ENCODE data around the gene SLFN13. TPM values are rescaled to one million over a fixed set of nuclear protein-coding genes. Genes with fewer than 3 reads are reported as not detected.

Gene SLFN13
- total RNA-seq, 1 experiment from 2014 or later: 0.10 TPM

DNA sequence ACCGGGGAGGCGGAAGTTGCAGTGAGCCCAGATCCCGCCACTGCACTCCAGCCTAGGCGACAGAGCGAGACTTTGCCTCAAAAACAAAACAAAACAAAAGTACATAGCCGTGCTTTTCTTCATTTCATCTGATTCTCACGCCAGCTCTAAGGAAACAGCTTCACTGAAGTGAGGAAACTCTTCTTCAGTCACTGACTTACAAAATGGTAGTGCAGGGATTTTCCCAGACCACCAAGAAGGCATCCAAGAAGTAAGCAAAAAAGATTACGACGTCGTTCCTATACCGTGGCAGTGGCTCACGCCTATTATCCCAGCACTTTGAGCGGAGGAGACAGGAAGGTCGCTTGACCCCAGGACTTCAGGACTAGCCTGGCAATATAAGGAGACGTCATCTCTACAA, 40.4 kb upstream of the SLFN13 start:
- no peak overlapping the region for H3K27ac ChIP-seq (ENCODE audit: low read depth, low read length)
- DNase-seq (ENCODE audit: low read depth, low spot score) (no peak), ATAC-seq (no peak)
- peaks cover 56% of the 10 kb centered on the region for H3K27me3 ChIP-seq (ENCODE audit: insufficient read depth, low read length)
- no peak overlapping the region for H3K4me2 ChIP-seq (ENCODE audit: low read length)
- ChIA-PET POLR2A (no interaction called here), RAD21 (ENCODE audit: low non-redundant PET in 1 of 2, low total read pairs in 2 of 2, uncharacterized antibody in 2 of 2, unreplicated experiment in 2 of 2) (no interaction called here), CTCF (no interaction called here)
- intact Hi-C loops (cut with micrococcal nuclease): no loop called here
- H3K4me1 ChIP-seq (ENCODE audit: control insufficient read depth in 1 of 2, insufficient read depth in 2 of 2, low read length in 2 of 2): no peaks in the 10 kb centered on the region
- no peak overlapping the region for H3K4me3 ChIP-seq (replicated peaks in 1 of 2; ENCODE audit: low read depth in 1 of 2, low read length in 2 of 2)
- H4K20me1 ChIP-seq (ENCODE audit: insufficient read depth): no peaks in the 10 kb centered on the region
- no peak overlapping the region for H3K9ac ChIP-seq (ENCODE audit: low read length)
- BruUV-seq (replicated peaks): no TSS peak
- no peaks in the 10 kb centered on the region for H3K9me3 ChIP-seq (ENCODE audit: control insufficient read depth in 1 of 2, insufficient read depth in 1 of 2, low read depth in 1 of 2, low read length in 2 of 2)
- TF ChIP-seq ELF1 (IDR thresholded peaks at IDR 0.05; ENCODE audit: borderline replicate concordance, low read depth): no peak
- no peak for TF ChIP-seq SP1 (IDR thresholded peaks at IDR 0.05; ENCODE audit: low read depth)
- TF ChIP-seq CBX3 (IDR thresholded peaks at IDR 0.05; ENCODE audit: low read depth): no peak
- TF ChIP-seq, protein P1, sequence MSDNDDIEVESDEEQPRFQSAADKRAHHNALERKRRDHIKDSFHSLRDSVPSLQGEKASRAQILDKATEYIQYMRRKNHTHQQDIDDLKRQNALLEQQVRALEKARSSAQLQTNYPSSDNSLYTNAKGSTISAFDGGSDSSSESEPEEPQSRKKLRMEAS (IDR thresholded peaks at IDR 0.05): no peak
- H3K36me3 ChIP-seq (ENCODE audit: control insufficient read depth in 1 of 2, insufficient read depth in 2 of 2, low read length in 2 of 2): no peaks in the 10 kb centered on the region
- no peak overlapping the region for H2AFZ ChIP-seq (ENCODE audit: low read depth, low read length, poor library complexity, severe bottlenecking)
- no peaks in the 10 kb centered on the region for H3K9me2 ChIP-seq (ENCODE audit: insufficient read depth)
- H3K79me2 ChIP-seq (ENCODE audit: insufficient read depth, low read length): no peaks in the 10 kb centered on the region

DNA sequence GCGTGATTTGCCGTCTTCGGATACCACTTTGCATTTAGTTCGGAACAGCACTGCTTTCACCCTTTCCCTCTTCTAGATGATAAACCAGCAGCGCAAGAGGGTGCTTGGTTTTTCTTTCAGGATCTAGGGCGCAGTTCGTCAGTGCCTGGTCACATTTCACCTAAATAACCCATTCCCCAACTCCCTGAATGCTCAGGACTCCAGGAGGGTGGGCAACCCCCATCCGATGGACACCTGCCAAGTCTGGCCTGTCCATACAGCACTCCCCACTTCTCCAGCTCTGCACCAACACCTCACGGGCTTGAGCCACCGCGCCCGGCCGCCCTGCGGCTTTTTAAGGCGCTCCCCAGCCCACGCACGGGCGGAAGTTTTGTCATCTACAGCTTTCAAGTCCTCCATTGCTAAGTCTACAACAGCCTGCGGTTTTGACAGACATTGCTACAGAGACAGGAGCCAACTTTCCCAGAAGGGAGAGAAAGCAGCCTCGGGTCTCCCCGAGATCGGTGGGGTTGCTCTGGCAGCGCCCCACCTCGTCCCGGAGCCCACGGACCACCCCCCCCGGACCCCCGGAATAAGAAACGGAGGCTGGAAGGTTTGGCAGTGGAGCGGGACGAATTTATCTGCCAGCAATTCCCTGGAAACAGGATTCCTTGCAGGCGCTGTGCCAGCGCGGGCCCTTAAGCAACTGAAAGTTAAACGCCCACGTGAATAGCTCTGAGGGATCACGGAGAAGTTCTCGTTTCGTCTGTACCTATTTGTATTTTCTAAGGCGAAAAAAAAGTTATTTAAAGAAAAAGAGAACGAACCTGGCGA, 38.6 kb upstream of the SLFN13 start:
- POLR2A ChIA-PET: no interaction called here
- CTCF ChIA-PET: no interaction called here
- DNase-seq (ENCODE audit: low read depth, low spot score) (no peak), ATAC-seq (no peak)
- no peaks in the 10 kb centered on the region for H3K79me2 ChIP-seq (ENCODE audit: insufficient read depth, low read length)
- intact Hi-C loops (cut with micrococcal nuclease): no loop called here
- no peak overlapping the region for H3K27ac ChIP-seq (ENCODE audit: low read depth, low read length)
- no peak overlapping the region for H2AFZ ChIP-seq (ENCODE audit: low read depth, low read length, poor library complexity, severe bottlenecking)
- RAD21 ChIA-PET (ENCODE audit: low non-redundant PET in 1 of 2, low total read pairs in 2 of 2, uncharacterized antibody in 2 of 2, unreplicated experiment in 2 of 2): no interaction called here
- no peaks in the 10 kb centered on the region for H3K9me3 ChIP-seq (ENCODE audit: control insufficient read depth in 1 of 2, insufficient read depth in 1 of 2, low read depth in 1 of 2, low read length in 2 of 2)
- no peak overlapping the region for H3K4me3 ChIP-seq (replicated peaks in 1 of 2; ENCODE audit: low read depth in 1 of 2, low read length in 2 of 2)
- no peaks in the 10 kb centered on the region for H4K20me1 ChIP-seq (ENCODE audit: insufficient read depth)
- no peak overlapping the region for H3K9ac ChIP-seq (ENCODE audit: low read length)
- no peaks in the 10 kb centered on the region for H3K4me1 ChIP-seq (ENCODE audit: control insufficient read depth in 1 of 2, insufficient read depth in 2 of 2, low read length in 2 of 2)
- no peak for TF ChIP-seq ZFX (IDR thresholded peaks at IDR 0.05)
- peaks cover 58% of the 10 kb centered on the region for H3K27me3 ChIP-seq (ENCODE audit: insufficient read depth, low read length)
- BruUV-seq (replicated peaks): no TSS peak
- no peaks in the 10 kb centered on the region for H3K9me2 ChIP-seq (ENCODE audit: insufficient read depth)
- H3K4me2 ChIP-seq (ENCODE audit: low read length): no peak overlapping the region
- no peaks in the 10 kb centered on the region for H3K36me3 ChIP-seq (ENCODE audit: control insufficient read depth in 1 of 2, insufficient read depth in 2 of 2, low read length in 2 of 2)
